GM12891 (cell line): ENCODE data around the gene TGM2.

Experiments used
- PAX5 ChIP-seq: IDR thresholded peaks from 2 replicates; pipeline ENCODE4 v1.6.1; 2011; ENCODE audit warnings: low read length, moderate library complexity, mild to moderate bottlenecking; ENCODE audit not compliant: insufficient read depth, severe bottlenecking
- POLR2A ChIP-seq: IDR thresholded peaks from 2 replicates; pipeline ENCODE4 v1.6.1; 2011; ENCODE audit warnings: low read depth, low read length, control low read depth
- POLR2AphosphoS5 ChIP-seq: IDR thresholded peaks from 2 replicates; pipeline ENCODE4 v1.6.1; 2011; ENCODE audit warnings: low read depth, low read length, control low read depth
- POU2F2 ChIP-seq: IDR thresholded peaks from 2 replicates; pipeline ENCODE4 v1.6.1; 2011; ENCODE audit warnings: low read depth, mild to moderate bottlenecking, control low read depth, low read length, moderate library complexity
- SPI1 ChIP-seq: IDR thresholded peaks from 2 replicates; pipeline ENCODE4 v1.6.1; 2011; ENCODE audit warnings: low read depth, low read length, control low read depth
- TAF1 ChIP-seq: IDR thresholded peaks from 2 replicates; pipeline ENCODE4 v1.6.1; 2011; ENCODE audit warnings: low read depth, low read length, control low read depth

DNA sequence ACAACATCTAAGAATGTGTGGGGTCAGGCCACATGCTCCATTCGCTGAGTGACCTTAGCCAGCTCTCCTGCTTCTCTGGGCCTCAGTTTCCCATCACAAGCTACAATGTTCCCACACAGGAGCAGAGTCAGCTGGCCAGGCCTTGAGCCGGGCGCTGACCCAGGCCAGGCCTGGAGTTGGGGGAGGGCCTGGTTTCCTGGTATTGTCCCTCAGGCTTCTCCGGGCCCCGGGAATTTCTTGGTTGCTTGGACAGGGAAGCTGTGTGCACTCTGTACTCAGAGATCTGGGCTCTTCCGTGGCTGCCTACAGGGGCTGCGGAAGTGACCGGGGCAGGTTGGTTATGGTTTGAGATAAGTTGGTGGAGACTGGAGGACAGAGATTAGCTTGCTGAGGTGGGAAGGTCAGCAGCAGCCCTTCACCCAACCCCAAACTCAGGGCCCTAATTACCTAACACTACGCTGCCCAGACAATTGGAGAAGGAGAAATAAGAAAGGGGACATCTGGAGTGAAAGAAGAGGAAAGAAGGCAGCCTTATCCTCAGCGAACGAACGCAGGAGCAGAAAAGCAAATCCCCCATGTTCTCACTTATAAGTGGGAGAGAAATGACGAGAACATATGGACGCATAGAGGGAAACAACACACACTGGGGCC is 6.2 kb downstream of the TGM2 start:
- TF ChIP-seq POLR2A, result no peak
- no peak for TF ChIP-seq SPI1
- TF ChIP-seq TAF1, result no peak
- TF ChIP-seq POLR2AphosphoS5, result no peak
- TF ChIP-seq POU2F2, result no peak
- no peak for TF ChIP-seq PAX5
